ENCODE data around the gene GZMM.

DNA sequence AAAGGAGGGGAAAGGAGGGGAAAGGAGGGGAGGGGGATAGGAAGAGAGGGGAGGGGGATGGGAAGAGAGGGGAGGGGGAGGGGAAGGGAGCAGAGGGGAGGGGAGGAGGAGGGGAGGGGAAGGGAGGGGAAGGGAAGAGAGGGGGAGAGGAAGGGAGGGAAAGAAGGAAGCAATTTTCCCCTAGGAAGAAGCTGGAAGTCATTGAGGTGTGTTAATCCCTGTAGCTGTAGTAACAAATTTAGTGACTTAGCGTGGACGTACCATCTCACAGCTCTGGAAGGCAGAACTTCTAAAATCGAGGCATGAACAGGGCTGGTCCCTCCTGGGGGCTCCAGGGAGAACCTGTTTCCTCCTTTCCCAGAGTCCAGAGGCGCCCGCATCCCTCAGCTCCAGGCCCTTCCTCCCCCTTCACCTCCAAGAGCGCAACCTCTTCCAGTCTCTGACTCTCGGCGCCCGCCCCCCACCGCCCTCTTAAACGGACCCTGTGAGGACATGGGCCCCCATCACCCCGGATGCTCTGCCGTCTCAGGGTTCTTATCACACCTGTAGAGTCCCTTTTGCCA, 17.9 kb upstream of the GZMM start:
- TF ChIP-seq CTCF (conservative IDR thresholded peaks at IDR 0.05) (no peak), ZFX (IDR thresholded peaks at IDR 0.05) (no peak)
